HG02973 (cell line): ENCODE data around the gene PRR19.

Source experiments
- ATAC-seq: cut with Tn5 transposase; IDR thresholded peaks from one replicate; pipeline ENCODE4 v1.9.1; 2021; ENCODE audit warnings: moderate library complexity; ENCODE audit not compliant: unreplicated experiment

PRR19 gene

DNA sequence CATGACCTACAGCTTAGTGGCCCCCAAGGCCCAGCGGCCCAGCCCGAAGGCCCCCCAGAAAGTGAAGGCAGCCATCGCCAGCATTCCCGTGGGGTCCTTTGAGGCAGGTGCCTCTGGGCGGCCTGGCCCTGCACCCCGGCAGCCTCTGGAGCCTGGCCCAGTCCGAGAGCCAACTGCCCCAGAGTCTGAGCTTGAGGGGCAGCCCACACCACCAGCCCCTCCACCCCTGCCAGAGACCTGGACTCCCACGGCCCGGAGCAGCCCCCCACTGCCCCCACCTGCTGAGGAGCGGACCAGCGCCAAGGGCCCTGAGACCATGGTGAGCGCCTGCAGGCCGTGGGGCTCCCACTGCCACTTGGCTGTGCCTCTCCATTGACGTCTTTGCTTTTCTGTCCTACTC is 9.0 kb upstream of the PRR19 start:
- ATAC-seq, result no peak

DNA sequence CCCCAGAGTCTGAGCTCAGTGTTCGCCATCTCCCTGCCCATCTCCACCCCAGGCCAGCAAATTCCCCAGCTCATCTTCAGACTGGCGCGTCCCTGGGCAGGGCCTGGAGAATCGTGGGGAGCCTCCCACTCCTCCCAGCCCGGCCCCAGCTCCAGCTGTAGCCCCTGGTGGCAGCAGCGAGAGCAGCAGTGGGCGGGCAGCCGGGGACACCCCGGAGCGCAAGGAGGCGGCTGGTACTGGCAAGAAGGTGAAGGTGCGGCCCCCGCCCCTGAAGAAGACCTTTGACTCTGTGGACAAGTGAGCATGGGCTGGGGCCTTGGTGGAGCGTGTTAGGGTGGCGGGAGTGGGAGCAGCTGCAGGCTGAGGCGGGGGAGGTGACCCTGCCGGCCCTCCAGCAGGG is 8.4 kb upstream of the PRR19 start:
- no peak for ATAC-seq

DNA sequence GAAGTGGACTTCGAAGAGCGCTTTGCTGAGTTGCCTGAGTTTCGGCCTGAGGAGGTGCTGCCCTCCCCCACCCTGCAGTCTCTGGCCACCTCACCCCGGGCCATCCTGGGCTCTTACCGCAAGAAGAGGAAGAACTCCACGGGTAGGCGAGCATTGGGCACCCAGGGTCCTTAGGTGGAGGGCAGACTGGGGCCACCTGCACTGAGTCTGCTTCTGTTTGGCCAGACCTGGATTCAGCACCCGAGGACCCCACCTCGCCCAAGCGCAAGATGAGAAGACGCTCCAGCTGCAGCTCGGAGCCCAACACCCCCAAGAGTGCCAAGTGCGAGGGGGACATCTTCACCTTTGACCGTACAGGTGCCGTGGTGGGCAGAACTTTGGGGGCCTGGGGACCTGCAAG is 8.0 kb upstream of the PRR19 start:
- ATAC-seq, result no peak

DNA sequence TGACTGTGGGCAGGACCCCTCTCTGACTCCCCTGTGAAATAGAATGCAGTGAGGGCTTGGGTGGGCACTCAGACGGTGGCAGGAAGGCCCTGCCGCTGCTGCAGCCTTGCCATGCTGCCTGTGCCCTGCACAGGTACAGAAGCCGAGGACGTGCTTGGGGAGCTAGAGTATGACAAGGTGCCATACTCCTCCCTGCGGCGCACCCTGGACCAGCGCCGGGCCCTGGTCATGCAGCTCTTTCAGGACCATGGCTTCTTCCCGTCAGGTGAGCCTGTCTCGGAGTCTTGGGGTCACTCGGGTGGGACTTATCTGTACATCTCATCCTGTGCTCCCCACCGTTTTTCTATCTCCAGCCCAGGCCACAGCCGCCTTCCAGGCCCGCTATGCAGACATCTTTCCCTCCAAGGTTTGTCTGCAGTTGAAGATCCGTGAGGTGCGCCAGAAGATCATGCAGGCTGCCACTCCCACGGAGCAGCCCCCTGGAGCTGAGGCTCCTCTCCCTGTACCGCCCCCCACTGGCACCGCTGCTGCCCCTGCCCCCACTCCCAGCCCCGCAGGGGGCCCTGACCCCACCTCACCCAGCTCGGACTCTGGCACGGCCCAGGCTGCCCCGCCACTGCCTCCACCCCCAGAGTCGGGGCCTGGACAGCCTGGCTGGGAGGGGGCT is 7.3 kb upstream of the PRR19 start:
- ATAC-seq, result no peak

DNA sequence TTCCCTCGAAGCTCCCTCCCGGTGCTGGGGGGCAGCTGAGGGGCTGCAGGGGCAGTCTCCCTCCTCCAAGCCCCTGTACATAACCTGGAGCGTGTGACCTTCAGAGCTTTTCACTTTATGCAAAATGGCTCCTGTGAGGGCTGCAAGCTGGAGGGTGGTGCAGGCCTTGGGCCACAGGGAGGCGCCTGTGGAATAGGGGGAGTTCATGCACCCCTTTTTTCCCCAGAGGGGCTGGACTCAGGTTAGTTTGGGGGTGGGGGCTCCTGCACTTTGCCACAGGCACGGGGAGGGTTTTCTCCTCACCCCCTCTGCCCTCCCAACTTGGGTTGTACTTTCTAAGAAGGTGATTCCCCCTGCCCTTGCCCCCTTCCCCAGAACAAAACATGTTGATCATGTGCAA is 6.6 kb upstream of the PRR19 start:
- ATAC-seq, result no peak

DNA sequence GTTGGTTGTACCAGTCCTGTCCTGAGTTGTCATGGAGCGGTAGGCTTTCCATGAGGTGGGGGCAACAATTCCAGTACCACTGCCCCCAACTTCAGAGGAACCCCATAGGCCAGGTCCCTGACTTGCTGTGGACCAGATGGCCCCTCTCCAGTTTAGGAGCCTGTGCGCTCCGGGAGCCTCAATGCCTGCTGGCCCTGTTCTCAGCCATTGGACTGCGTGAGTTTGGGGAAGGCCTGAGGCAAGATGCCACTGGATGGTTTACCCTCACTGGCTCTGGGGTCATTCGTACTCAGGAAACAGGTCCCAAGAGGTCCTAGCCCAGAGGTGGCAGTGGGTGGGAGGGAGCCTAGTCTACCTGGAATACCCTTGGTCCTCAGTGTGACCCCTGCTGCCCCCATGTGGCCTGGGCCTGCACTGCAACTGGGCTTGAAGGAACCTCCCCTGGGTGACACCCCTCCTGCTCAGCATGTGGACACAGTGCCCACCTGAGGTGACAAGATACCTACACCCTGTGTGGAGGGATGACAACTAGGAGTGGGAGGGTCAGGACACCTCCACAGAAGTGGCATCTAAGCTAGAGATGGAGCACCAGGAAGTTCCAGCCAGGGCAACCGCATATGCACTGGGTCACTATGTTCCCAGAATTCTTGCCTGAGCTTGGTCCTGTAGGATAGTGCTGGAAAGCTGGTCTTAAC is 6.0 kb upstream of the PRR19 start:
- ATAC-seq, result no peak

GRCh38 chr19:42297039-42297438 is 4.9 kb upstream of the PRR19 start:
- ATAC-seq, result no peak

DNA sequence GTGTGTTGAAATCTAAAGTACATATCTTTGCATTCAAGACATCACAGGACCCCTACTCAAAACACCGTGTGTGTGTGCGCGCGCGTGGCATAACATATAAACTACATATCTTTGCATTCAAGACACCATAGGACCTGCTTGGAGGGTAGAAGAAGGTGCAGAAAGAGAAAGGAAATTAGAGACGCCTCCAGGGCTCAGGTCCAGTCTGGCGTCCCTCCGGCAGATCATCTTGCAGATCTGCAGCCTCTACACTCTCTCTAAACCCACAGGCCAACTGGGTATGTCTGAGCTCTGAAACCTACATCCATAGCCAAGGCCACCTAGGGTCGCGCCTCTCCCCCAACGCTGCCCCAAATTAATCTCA is 1.2 kb downstream of the PRR19 start:
- no peak for ATAC-seq

DNA sequence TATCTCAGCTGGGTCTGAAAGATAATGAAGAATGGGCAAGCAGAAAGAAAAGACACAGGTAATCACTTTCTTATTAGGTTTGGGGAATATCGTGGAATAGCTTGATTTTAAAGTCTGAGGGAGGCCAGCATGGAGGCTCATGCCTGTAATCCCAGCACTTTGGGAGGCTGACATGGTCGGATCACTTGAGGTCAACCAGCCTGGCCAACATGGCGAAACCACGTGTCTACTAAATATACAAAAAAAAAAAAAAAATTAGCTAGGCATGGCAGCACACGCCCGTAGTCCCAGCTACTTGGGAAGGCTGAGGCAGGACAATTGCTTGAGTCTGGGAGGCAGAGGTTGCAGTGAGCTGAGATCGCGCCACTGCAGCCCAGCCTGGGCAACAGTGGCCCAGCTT is 1.9 kb downstream of the PRR19 start:
- ATAC-seq, result no peak

GRCh38 chr19:42306646-42307045 is 4.7 kb downstream of the PRR19 start:
- ATAC-seq, result no peak

DNA sequence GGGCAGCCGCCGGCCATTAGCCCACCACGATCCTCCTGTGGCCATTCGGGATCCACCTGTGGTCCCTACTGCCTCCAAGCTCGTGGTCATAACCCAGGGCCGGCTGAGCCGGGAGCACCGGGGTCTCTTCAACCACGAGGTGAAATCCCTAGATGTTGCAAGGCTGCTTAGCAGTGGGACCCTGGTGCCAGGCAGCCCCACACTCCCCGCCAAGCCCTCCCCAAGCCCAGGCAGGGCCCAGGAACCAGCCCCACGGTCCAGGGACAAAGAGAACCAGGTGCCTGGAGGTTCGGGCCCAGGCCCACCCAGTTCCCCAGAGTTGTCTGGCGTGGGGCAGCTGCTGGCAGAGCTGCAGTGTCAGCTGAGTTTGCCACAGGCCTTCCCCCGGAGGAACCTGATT is 7.8 kb downstream of the PRR19 start:
- ATAC-seq, result no peak

- ATAC-seq, result no peak
Measured at GRCh38 chr19:42311657-42312056, 9.7 kb downstream of the PRR19 start.

DNA sequence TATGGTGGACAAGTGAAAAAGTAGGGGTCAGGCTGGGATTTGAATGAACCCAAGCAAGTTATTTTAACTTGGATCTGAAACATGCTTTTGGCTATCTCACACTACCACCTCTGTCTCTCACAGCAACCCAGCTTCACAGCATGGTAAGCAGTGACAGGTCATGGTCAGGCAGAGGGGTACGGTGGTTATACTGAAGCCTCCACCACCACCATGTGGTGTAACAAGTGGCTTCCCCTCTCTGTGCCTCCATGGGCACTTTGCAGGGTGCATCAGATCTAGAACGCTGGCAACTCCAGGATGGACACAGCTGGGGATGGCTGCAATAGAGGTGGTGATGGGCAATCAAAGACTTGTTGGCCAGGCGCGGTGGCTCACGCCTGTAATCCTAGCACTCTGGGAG is 10.4 kb downstream of the PRR19 start:
- ATAC-seq, result no peak

GRCh38 chr19:42313096-42313839 is 11.3 kb downstream of the PRR19 start, which contains the start of gene TMEM145:
Gene TMEM145 (plus strand): TSS chr19:42313309. CDS start chr19:42313377, 68 bp downstream.
- no peak for ATAC-seq

DNA sequence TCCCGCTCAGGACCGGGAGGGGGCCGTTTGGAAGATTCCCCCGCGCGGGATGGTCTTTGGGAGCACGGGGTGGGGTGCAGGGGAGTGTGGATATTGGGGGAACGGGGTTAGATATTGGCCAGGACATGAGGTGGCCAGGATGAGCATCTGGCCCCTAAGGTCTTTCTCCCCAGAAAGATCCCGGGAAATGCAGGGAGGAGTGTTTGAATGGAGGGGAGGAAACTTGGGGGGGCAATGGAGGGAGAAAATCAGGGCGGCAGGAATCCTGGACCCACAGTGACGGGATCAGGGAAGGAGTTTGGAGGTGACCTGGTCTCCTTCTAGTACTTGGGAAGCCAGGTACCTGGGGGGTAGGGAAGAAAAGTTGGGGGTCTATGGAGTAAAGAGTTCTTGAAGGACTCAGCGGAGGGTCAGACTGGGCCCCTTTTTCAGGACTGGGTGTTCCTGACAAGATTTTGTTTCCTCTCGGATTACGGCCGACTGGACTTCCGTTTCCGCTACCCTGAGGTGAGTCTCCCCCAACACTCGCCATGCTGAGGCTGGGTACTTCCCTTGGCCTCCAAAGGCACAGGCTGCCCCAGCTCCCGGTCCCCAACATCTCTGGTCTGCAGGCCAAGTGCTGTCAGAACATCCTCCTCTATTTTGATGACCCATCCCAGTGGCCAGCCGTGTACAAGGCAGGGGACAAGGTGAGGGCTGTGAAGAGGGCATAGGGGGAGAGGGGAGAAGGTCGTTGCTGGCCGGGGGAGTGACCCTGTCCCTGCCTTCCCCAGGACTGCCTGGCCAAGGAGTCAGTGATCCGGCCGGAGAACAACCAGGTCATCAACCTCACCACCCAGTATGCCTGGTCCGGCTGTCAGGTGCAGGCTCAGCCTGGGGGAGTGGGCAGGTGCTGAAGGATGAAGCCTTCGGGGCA is 12.2 kb downstream of the PRR19 start:
- no peak for ATAC-seq

DNA sequence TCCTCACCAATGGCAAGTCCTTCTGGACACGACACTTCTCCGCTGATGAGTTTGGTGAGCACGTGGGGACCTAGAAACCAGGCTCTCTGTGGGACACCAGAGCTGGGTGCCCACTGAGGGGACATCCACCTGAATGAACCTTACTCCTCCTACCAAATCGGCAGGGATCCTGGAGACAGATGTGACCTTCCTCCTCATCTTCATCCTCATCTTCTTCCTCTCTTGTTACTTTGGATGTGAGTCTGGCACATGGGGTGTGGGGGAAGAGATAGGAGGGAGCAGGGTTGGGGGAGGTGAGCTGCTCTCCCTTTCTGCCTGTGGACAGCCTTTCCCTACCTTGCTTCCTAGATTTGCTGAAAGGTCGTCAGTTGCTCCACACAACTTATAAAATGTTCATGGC is 13.1 kb downstream of the PRR19 start:
- ATAC-seq, result no peak

- ATAC-seq, result no peak
Measured at GRCh38 chr19:42316223-42317211, 14.6 kb downstream of the PRR19 start.

- ATAC-seq, result no peak
Measured at GRCh38 chr19:42317535-42317934, 15.6 kb downstream of the PRR19 start.

DNA sequence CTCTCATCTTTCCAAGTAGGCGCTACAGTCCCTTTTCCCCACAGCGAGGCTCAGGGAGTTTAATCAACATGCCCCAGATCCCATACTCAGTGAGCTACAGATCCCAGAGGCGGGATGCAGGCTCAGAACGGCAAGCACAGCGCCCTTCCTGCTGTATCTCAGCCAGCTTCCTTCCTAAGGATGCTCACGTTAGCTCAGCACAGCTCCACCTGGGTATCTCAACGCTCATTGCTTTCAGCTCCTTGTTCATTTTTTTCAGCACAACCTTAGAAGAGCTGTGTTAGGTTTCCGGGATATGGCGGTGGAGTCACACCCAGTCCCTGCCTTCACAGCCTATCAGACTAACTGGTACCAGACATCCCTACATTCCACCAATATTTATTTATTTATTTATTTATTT is 20.4 kb downstream of the PRR19 start:
- no peak for ATAC-seq

DNA sequence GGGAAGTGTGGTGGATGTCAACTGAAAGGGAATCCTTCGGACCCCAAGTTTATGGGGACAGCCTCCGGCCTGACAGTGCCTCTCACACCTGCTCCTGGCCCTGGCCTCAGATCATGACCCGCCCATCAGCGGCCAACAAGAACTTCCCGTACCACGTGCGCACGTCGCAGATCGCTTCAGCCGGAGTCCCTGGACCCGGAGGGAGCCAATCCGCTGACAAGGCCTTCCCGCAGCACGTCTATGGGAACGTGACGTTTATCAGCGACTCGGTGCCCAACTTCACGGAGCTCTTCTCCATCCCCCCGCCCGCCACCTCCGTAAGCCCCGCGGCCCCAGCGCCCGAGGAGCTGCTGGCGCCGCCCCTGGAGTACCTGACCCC is 21.5 kb downstream of the PRR19 start:
- ATAC-seq, result no peak
